Mammary epithelial cell (primary cell): ENCODE data around the gene AGPAT3.

Experiments used
- EZH2 ChIP-seq: IDR thresholded peaks from 2 replicates; pipeline ENCODE4 v1.6.1; 2012; ENCODE audit warnings: low read length, inconsistent platforms, borderline replicate concordance
- TF ChIP-seq, protein P1 (sequence below), 2 donors: IDR thresholded peaks in 1 of 2; conservative IDR thresholded peaks in 1 of 2; 2 replicates each; pipeline ENCODE4 v1.5.1; 2011 to 2012; ENCODE audit warnings: inconsistent platforms in 2 of 2, low read length in 2 of 2, mild to moderate bottlenecking in 2 of 2, control low read depth in 1 of 2, low read depth in 1 of 2; ENCODE audit not compliant: insufficient read depth in 1 of 2; ENCODE audit errors: extremely low read depth in 1 of 2

DNA sequence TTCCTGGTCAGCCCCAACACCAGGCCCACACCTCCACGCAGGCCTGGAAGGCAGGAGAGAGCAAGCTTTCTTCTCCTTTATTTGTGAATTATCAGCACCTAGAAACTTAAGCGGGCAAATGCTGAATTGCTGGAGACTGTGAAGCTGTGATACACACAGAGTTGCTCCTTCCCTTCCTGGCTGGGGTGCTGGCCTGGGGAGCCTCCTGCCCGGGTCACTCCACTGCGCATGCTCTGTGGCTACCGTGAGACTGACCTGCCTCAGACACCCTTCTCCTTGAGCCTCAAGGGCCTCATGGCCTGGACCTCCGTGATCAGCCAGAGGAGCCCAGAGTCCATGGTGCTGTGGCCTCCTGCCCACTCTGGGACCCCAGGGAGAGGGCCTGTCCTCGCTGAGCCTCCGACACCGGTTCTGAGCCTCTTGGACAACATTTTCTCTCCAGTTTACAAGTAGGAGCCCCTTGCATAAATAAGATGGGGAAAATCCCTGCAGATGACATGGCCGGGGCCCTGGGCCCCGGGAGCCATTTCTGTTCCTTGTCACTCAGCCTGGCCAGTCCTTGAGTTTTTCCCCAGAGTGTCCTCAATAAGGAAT, 18.0 kb downstream of the AGPAT3 start:
- no peak for TF ChIP-seq EZH2
- TF ChIP-seq, protein P1, sequence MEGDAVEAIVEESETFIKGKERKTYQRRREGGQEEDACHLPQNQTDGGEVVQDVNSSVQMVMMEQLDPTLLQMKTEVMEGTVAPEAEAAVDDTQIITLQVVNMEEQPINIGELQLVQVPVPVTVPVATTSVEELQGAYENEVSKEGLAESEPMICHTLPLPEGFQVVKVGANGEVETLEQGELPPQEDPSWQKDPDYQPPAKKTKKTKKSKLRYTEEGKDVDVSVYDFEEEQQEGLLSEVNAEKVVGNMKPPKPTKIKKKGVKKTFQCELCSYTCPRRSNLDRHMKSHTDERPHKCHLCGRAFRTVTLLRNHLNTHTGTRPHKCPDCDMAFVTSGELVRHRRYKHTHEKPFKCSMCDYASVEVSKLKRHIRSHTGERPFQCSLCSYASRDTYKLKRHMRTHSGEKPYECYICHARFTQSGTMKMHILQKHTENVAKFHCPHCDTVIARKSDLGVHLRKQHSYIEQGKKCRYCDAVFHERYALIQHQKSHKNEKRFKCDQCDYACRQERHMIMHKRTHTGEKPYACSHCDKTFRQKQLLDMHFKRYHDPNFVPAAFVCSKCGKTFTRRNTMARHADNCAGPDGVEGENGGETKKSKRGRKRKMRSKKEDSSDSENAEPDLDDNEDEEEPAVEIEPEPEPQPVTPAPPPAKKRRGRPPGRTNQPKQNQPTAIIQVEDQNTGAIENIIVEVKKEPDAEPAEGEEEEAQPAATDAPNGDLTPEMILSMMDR (conservative IDR thresholded peaks at IDR 0.05 in 1 of 2, IDR thresholded peaks at IDR 0.05 in 1 of 2; ENCODE audit: extremely low read depth in 1 of 2, insufficient read depth in 1 of 2, low read depth in 1 of 2, low read length in 2 of 2): no peak
